Smooth muscle cell (in vitro differentiated cells): ENCODE measurements around the gene POLN. TPM values are rescaled to one million over a fixed set of nuclear protein-coding genes. Genes with fewer than 3 reads are reported as not detected.

Experiments used
- DNase-seq: peaks from one replicate; lab custom pipeline; 2025; ENCODE audit not compliant: unreplicated experiment; lab: John Stamatoyannopoulos, UW
- H2AFZ ChIP-seq: fragments of 200-600 bp; sonication (generic); 2 replicates; pipeline ENCODE4 v1.6.0; 2016; ENCODE audit warnings: antibody characterized with exemption, low read depth, mild to moderate bottlenecking
- H3F3A ChIP-seq: fragments of 200-600 bp; sonication (generic); 2 replicates; pipeline ENCODE4 v1.6.0; 2017; ENCODE audit warnings: antibody characterized with exemption, low read depth
- H3K27ac ChIP-seq: fragments of 200-600 bp; sonication (generic); 2 replicates; pipeline ENCODE4 v1.5.1; 2016; ENCODE audit warnings: low read depth, mild to moderate bottlenecking
- H3K27me3 ChIP-seq: fragments of 200-600 bp; sonication (generic); 2 replicates; pipeline ENCODE4 v1.6.1; 2016; ENCODE audit warnings: low read depth, mild to moderate bottlenecking
- H3K36me3 ChIP-seq: fragments of 200-600 bp; sonication (generic); 2 replicates; pipeline ENCODE4 v1.5.1; 2016; ENCODE audit warnings: low read depth
- H3K4me1 ChIP-seq: fragments of 200-600 bp; sonication (generic); 2 replicates; pipeline ENCODE4 v1.5.1; 2016; ENCODE audit warnings: low read depth
- H3K4me2 ChIP-seq: fragments of 200-600 bp; sonication (generic); 2 replicates; pipeline ENCODE4 v1.6.0; 2016; ENCODE audit warnings: mild to moderate bottlenecking
- H3K4me3 ChIP-seq: fragments of 200-600 bp; sonication (generic); 2 replicates; pipeline ENCODE4 v1.5.1; 2016; ENCODE audit warnings: mild to moderate bottlenecking
- H3K79me2 ChIP-seq: fragments of 200-600 bp; sonication (generic); 2 replicates; pipeline ENCODE4 v1.6.0; 2016; ENCODE audit warnings: low read depth, mild to moderate bottlenecking
- H3K9ac ChIP-seq: fragments of 200-600 bp; sonication (generic); 2 replicates; pipeline ENCODE4 v1.6.0; 2016; ENCODE audit warnings: low read depth
- H3K9me3 ChIP-seq: fragments of 200-600 bp; sonication (generic); replicated peaks from 2 replicates; pipeline ENCODE4 v1.5.1; 2016; ENCODE audit warnings: low read depth
- H4K20me1 ChIP-seq: fragments of 200-600 bp; sonication (generic); 2 replicates; pipeline ENCODE4 v1.6.0; 2016; ENCODE audit warnings: low read depth
- CTCF ChIP-seq: fragments of 200-600 bp; sonication (generic); IDR thresholded peaks from 2 replicates; pipeline ENCODE4 v1.5.1; 2017; ENCODE audit warnings: borderline replicate concordance, mild to moderate bottlenecking, antibody characterized with exemption; ENCODE audit not compliant: insufficient read depth, poor library complexity, severe bottlenecking
- WGBS: methylation state at CpG from one replicate; pipeline ENCODE4 v1.1.7; 2016; ENCODE audit warnings: low lambda C conversion rate; 5-methylcytosine and 5-hydroxymethylcytosine counted together
- polyA plus RNA-seq: library from polyadenylated mRNA; unstranded; fragments of >200 nt; fragmentation: Nextera tagmentation; extraction: Ambion mirVana; gene quantifications from 2 replicates; pipeline ENCODE4 v1.2.1, GENCODE V29; 2016
- total RNA-seq: library from RNA; depleted of rRNA; stranded (reverse); fragments of >200 nt; gene quantifications from 2 replicates; pipeline ENCODE4 v1.2.3, GENCODE V29; 2014

POLN gene
- total and polyA plus RNA-seq, 2 experiments from 2014 or later = 0.35 to 3.0 TPM

GRCh38 chr4:2284161-2284933 lies 42.4 kb upstream of the POLN start:
- Histone ChIP-seq H4K20me1 (no peaks in the 10 kb centered on the region), H2AFZ (no peak overlapping the region), H3K27ac (no peak overlapping the region), H3K9me3 (no peaks in the 10 kb centered on the region), H3K4me1 (peaks cover 8% of the 10 kb centered on the region), H3K9ac (no peak overlapping the region), H3F3A (no peaks in the 10 kb centered on the region), H3K4me3 (no peak overlapping the region), H3K4me2 (no peak overlapping the region), H3K36me3 (no peaks in the 10 kb centered on the region), H3K79me2 (no peaks in the 10 kb centered on the region), H3K27me3 (no peaks in the 10 kb centered on the region)
- 97% methylated on average over 23 of the region's 23 CpGs for WGBS
- DNase-seq = no peak
- no peak for TF ChIP-seq CTCF

GRCh38 chr4:2283199-2283711 lies 41.3 kb upstream of the POLN start:
- WGBS = 92% methylated on average over 2 of the region's 3 CpGs
- Histone ChIP-seq H3K4me1 (peaks cover 8% of the 10 kb centered on the region), H3F3A (no peaks in the 10 kb centered on the region), H4K20me1 (no peaks in the 10 kb centered on the region), H2AFZ (no peak overlapping the region), H3K27me3 (no peaks in the 10 kb centered on the region), H3K9ac (no peak overlapping the region), H3K79me2 (no peaks in the 10 kb centered on the region), H3K27ac (no peak overlapping the region), H3K36me3 (no peaks in the 10 kb centered on the region), H3K9me3 (no peaks in the 10 kb centered on the region), H3K4me2 (no peak overlapping the region), H3K4me3 (no peak overlapping the region)
- no peak for TF ChIP-seq CTCF
- DNase-seq = no peak

GRCh38 chr4:2281575-2282343 lies 39.8 kb upstream of the POLN start:
- Histone ChIP-seq H3F3A (no peaks in the 10 kb centered on the region), H3K79me2 (no peaks in the 10 kb centered on the region), H3K27me3 (no peaks in the 10 kb centered on the region), H3K9me3 (no peaks in the 10 kb centered on the region), H2AFZ (no peak overlapping the region), H3K36me3 (no peaks in the 10 kb centered on the region), H3K9ac (no peak overlapping the region), H3K4me1 (no peaks in the 10 kb centered on the region), H4K20me1 (no peaks in the 10 kb centered on the region), H3K4me2 (no peak overlapping the region), H3K27ac (no peak overlapping the region), H3K4me3 (no peak overlapping the region)
- WGBS = 87% methylated on average over 10 of the region's 10 CpGs
- TF ChIP-seq CTCF = no peak
- DNase-seq = no peak
